Activated T-helper 1 cell treated with anti-CD3 and anti-CD28 coated beads, Interleukin-12 subunit alpha, Interleukin-12 subunit beta, Interleukin-2, Interleukin-4 antibody, amounts not matched to agents 30 ng/mL and 10 ng/mL and 1 ng/mL, durations not matched to agents 14 hours and 24 hours and 36 hours (primary cell): ENCODE data around the gene PRDX3. TPM values are rescaled to one million over a fixed set of nuclear protein-coding genes. Genes with fewer than 3 reads are reported as not detected.
"Not testable (repeated sequence)": the region's sequence is repeated elsewhere in the genome, so short reads cannot be mapped to it uniquely, and the experiment has no call there.

ENCODE experiments used
- DNase-seq: peaks from one replicate; pipeline ENCODE4 v3.0.0; 2021; ENCODE audit warnings: low spot score
- H3K27ac Mint-ChIP-seq: one replicate; pipeline ENCODE4 v1.8.0; 2021; ENCODE audit warnings: mild to moderate bottlenecking, mixed read lengths
- H3K27me3 Mint-ChIP-seq: one replicate; pipeline ENCODE4 v1.8.0; 2022; ENCODE audit warnings: mild to moderate bottlenecking, moderate library complexity, mixed read lengths; ENCODE audit not compliant: insufficient read depth
- H3K36me3 Mint-ChIP-seq: one replicate; pipeline ENCODE4 v1.8.0; 2021; ENCODE audit warnings: low read depth, mixed read lengths
- H3K4me1 Mint-ChIP-seq: one replicate; pipeline ENCODE4 v1.8.0; 2021; ENCODE audit warnings: low read depth, mixed read lengths
- H3K4me3 Mint-ChIP-seq: one replicate; pipeline ENCODE4 v1.8.0; 2021; ENCODE audit warnings: mild to moderate bottlenecking, moderate library complexity, mixed read lengths
- H3K9me3 Mint-ChIP-seq: one replicate; pipeline ENCODE4 v1.8.0; 2021; ENCODE audit warnings: mixed read lengths
- intact Hi-C: fragments of 100-400 bp; cut with micrococcal nuclease; formaldehyde crosslinking; loops from one replicate; pipeline ENCODE4 v1.15.1; 2024
- total RNA-seq: library from RNA; stranded (reverse); gene quantifications from 2 replicates; pipeline ENCODE4 v1.2.3, GENCODE V29; 2022

PRDX3 gene
- total RNA-seq, 1 donor from 2014 or later: 158 TPM

- H3K36me3 Mint-ChIP-seq: peaks cover 30% of the 10 kb centered on the region
- no peaks in the 10 kb centered on the region for H3K9me3 Mint-ChIP-seq
- H3K4me1 Mint-ChIP-seq: no peaks in the 10 kb centered on the region
- H3K27ac Mint-ChIP-seq: peak overlapping the region; percentile 18
- H3K27me3 Mint-ChIP-seq: no peaks in the 10 kb centered on the region
- no peak overlapping the region for H3K4me3 Mint-ChIP-seq
- no peak for DNase-seq
- intact Hi-C loops: no loop called here
These were observed 28.9 kb downstream of the PRDX3 start for GRCh38 chr10:119149729-119150128.

GRCh38 chr10:119149157-119149556 is 29.5 kb downstream of the PRDX3 start:
- Mint-ChIP-seq H3K36me3 (peaks cover 27% of the 10 kb centered on the region), H3K27me3 (no peaks in the 10 kb centered on the region), H3K27ac (no peak overlapping the region), H3K9me3 (no peaks in the 10 kb centered on the region), H3K4me1 (no peaks in the 10 kb centered on the region), H3K4me3 (no peak overlapping the region)
- DNase-seq: no peak
- intact Hi-C loops: no loop called here

- intact Hi-C loops: no loop called here
- Mint-ChIP-seq H3K9me3 (no peaks in the 10 kb centered on the region), H3K36me3 (peaks cover 31% of the 10 kb centered on the region), H3K4me3 (no peak overlapping the region), H3K27me3 (no peaks in the 10 kb centered on the region), H3K4me1 (peaks cover 11% of the 10 kb centered on the region), H3K27ac (no peak overlapping the region)
- no peak for DNase-seq
These were observed 35.0 kb downstream of the PRDX3 start for GRCh38 chr10:119143657-119144056.

- no peaks in the 10 kb centered on the region for H3K27me3 Mint-ChIP-seq
These were observed 37.9 kb downstream of the PRDX3 start for GRCh38 chr10:119140603-119141245.

GRCh38 chr10:119139464-119140067 is 39.0 kb downstream of the PRDX3 start:
- intact Hi-C loops: loop anchor here (2.0 kb wide), 1 partner anchor 59 kb away; no protein-coding TSS in a partner anchor
- DNase-seq: peak; percentile 31
- peak overlapping the region; percentile 15 for H3K27ac Mint-ChIP-seq
- H3K4me1 Mint-ChIP-seq: peaks cover 24% of the 10 kb centered on the region
- no peak overlapping the region for H3K4me3 Mint-ChIP-seq
- H3K27me3 Mint-ChIP-seq: no peaks in the 10 kb centered on the region
- peaks cover 30% of the 10 kb centered on the region for H3K36me3 Mint-ChIP-seq
- no peaks in the 10 kb centered on the region for H3K9me3 Mint-ChIP-seq

More at GRCh38 chr10:119140603-119141245, 37.9 kb downstream of the PRDX3 start:
- Mint-ChIP-seq H3K4me3 (no peak overlapping the region), H3K36me3 (peaks cover 26% of the 10 kb centered on the region), H3K4me1 (peaks cover 16% of the 10 kb centered on the region), H3K9me3 (no peaks in the 10 kb centered on the region), H3K27ac (peak overlapping the region; percentile 36)
- DNase-seq: no peak
- intact Hi-C loops: no loop called here

DNA sequence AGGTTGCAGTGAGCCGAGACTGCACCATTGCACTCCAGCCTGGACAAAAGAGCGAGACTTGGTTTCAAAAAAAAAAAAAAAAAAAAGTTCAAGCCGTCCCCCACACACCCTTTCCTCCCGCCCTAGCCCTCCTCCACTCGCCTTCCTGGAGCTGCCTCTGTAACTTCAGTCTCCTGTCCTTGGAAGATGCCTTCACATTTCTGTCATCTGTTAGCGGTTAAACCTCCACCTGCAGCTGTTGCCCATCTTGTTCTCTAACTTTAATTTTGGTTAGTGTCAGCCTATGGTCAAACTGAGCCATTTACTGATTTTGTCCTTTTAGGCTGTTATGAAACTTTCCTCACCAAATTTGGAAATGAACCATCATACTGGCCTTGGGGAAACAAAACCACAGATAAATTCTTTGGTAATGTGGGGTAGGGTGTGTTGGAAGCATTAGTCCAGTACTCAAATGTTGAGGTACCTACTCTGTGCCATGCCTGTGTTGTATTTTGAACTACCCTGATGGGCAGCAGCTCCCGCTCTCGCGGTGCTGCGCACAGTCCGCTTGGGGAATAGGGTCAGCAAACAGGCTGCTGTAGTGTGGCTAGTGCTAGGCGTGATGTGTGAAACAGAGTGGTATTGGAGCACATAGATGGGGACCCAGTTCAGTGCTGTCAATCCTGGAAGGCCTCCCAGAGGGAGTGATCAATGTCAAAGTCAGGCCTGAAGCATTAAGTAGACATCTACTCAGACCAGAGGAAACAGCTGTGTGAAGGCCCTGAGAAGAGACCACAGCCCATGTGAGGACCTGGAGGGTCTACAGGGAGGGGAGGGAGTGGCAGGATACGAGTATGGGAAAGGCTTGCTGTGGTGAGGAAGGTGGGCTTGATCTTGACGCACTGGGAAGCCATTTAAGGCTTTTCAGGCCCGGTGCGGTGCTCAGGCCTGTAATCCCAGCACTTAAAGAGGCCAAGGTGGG is 40.0 kb downstream of the PRDX3 start:
- Mint-ChIP-seq H3K27ac (peak overlapping the region; percentile 34), H3K4me3 (no peak overlapping the region), H3K4me1 (peaks cover 33% of the 10 kb centered on the region), H3K9me3 (no peaks in the 10 kb centered on the region), H3K36me3 (peaks cover 29% of the 10 kb centered on the region), H3K27me3 (no peaks in the 10 kb centered on the region)
- DNase-seq: no peak
- intact Hi-C loops: loop anchor here (2.0 kb wide), 1 partner anchor 60 kb away; no protein-coding TSS in a partner anchor

GRCh38 chr10:119137878-119138277 is 40.7 kb downstream of the PRDX3 start:
- peaks cover 41% of the 10 kb centered on the region for H3K4me1 Mint-ChIP-seq
- H3K27ac Mint-ChIP-seq, H3K9me3 Mint-ChIP-seq, DNase-seq, H3K27me3 Mint-ChIP-seq, H3K4me3 Mint-ChIP-seq: not testable (repeated sequence)
- H3K36me3 Mint-ChIP-seq: peaks cover 32% of the 10 kb centered on the region
- intact Hi-C loops: loop anchor here (2.0 kb wide), 1 partner anchor 61 kb away; no protein-coding TSS in a partner anchor

- Mint-ChIP-seq H3K9me3 (no peaks in the 10 kb centered on the region), H3K36me3 (peaks cover 40% of the 10 kb centered on the region), H3K27ac (no peak overlapping the region), H3K4me3 (peak overlapping the region; percentile 28), H3K27me3 (no peaks in the 10 kb centered on the region), H3K4me1 (peaks cover 57% of the 10 kb centered on the region)
- no peak for DNase-seq
- intact Hi-C loops: no loop called here
These were observed 42.5 kb downstream of the PRDX3 start for GRCh38 chr10:119136084-119136483.

GRCh38 chr10:119135513-119135881 is 43.1 kb downstream of the PRDX3 start:
- Mint-ChIP-seq H3K27ac (peak overlapping the region; percentile 67), H3K4me3 (peak overlapping the region; percentile 45), H3K36me3 (peaks cover 44% of the 10 kb centered on the region), H3K9me3 (no peaks in the 10 kb centered on the region), H3K27me3 (no peaks in the 10 kb centered on the region), H3K4me1 (peaks cover 63% of the 10 kb centered on the region)
- DNase-seq: no peak
- intact Hi-C loops: loop anchor here (2.0 kb wide), 2 partner anchors 171 to 405 kb away; no protein-coding TSS in a partner anchor

GRCh38 chr10:119133949-119134348 is 44.7 kb downstream of the PRDX3 start:
- Mint-ChIP-seq H3K36me3 (peaks cover 52% of the 10 kb centered on the region), H3K27ac (peak overlapping the region; percentile 52), H3K4me1 (peaks cover 69% of the 10 kb centered on the region), H3K27me3 (no peaks in the 10 kb centered on the region), H3K9me3 (no peaks in the 10 kb centered on the region), H3K4me3 (peak overlapping the region; percentile 11)
- intact Hi-C loops: loop anchor here (2.0 to 5.0 kb wide), 5 partner anchors 73 to 407 kb away; partner anchors contain the start of gene GRK5
- DNase-seq: peak; percentile 16

DNA sequence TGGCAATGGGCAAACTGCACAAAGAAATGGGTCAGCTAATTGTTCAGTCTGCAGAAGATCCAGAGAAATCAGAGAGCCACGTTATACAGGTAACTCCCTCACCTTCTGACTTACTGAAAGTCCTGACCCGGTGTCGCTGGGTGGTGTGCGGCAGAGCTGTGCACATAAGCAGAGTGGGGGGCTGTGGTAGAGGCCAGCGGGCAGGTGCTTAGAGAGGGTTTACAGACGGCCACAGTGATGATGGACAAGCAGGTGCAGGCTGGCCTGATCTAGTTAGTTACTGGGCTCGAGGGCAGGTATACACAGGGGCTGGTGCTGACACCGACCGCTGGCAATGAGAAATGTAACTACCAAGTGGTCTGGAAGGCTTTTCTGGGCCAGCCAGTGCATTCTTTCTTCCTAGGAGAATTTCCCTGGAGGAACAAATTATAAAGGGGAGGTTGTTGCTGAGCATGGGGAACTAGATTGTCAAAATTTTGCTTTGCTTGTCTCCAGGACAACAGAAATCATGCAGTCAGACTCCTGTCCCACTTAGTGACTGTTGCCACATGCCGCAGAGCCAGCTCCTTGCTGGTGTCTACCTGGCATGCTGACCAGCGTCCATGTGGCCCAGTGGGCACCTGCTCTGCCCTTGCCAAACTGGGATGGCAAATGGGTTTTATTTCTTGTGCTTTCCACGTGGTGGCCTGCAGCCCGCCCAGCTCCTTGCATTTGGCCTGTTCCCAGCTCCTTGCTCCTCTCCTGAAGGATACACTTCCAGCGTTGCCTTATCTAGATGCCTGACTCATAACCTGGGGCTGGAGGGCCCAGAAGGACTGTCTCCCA is 45.9 kb downstream of the PRDX3 start:
- DNase-seq: no peak
- Mint-ChIP-seq H3K27me3 (no peaks in the 10 kb centered on the region), H3K4me1 (peaks cover 66% of the 10 kb centered on the region), H3K4me3 (peak overlapping the region; percentile 80), H3K36me3 (peaks cover 49% of the 10 kb centered on the region), H3K27ac (peak overlapping the region; percentile 92), H3K9me3 (no peaks in the 10 kb centered on the region)
- intact Hi-C loops: loop anchor here (1.0 to 5.0 kb wide), 6 partner anchors 46 to 370 kb away; partner anchors contain the start of genes EIF3A, GRK5 and PRDX3
